ENCODE results near the gene IER3. TPM values are rescaled to one million over a fixed set of nuclear protein-coding genes. Genes with fewer than 3 reads are reported as not detected.
A peak's percentile ranks its signal among the peaks of the same experiment; 100 is the strongest.

IER3 gene
- total and polyA plus RNA-seq, 9 of the 15 experiments (the other 6 are each of a cell fraction or from before 2014, with no cell fraction given), result 1.5 to 30.0 (median 11.5) TPM

DNA sequence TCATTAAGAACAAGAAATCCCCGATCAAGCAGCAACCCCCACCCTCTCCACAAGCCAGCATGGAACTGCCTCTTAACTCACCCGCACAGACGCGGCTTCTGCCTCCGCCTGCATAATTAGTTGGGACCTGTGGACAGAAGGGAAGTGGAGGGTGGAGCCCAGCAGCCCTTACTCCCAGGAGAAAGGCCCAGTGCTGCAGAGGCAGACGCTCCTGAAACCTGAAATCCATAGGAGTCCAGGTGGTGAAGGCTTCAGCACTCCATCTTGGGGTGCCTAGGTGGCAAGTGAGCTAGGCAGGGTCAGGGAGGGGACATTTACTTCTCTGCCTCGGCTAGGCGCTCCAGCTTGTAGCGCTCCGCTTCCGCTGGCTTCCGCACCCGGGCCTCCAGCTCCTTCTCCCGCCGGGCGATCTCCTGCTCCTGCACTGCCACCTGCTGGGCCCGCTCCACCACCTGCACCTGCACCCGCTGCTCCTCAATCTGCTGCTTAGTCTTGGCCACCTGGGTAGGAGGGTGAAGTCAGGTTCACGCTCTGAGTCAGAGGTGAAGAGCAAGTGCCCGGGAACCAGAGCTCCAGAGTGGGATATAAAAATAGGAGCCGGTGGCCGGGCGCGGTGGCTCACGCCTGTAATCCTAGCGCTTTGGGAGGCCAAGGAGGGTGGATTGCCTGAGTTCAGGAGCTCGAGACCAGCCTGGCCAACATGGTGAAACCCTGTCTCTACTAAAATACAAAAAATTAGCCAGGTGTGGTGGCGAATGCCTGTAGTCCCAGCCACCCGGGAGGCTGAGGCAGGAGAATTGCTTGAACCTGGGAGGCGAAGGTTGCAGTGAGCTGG is 13.5 kb downstream of the IER3 start (continued):
- TF ChIP-seq, protein P1, sequence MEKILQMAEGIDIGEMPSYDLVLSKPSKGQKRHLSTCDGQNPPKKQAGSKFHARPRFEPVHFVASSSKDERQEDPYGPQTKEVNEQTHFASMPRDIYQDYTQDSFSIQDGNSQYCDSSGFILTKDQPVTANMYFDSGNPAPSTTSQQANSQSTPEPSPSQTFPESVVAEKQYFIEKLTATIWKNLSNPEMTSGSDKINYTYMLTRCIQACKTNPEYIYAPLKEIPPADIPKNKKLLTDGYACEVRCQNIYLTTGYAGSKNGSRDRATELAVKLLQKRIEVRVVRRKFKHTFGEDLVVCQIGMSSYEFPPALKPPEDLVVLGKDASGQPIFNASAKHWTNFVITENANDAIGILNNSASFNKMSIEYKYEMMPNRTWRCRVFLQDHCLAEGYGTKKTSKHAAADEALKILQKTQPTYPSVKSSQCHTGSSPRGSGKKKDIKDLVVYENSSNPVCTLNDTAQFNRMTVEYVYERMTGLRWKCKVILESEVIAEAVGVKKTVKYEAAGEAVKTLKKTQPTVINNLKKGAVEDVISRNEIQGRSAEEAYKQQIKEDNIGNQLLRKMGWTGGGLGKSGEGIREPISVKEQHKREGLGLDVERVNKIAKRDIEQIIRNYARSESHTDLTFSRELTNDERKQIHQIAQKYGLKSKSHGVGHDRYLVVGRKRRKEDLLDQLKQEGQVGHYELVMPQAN (IDR thresholded peaks at IDR 0.05; ENCODE audit: borderline replicate concordance), result 0 out of 2 replicates have a peak, but pooled peaks have one; percentile 9
- TF ChIP-seq HMGN3 (IDR thresholded peaks at IDR 0.05; ENCODE audit: borderline replicate concordance, extremely low read depth, insufficient read length, low read depth, low read length), result peak; percentile 72
- TF ChIP-seq, protein P2, sequence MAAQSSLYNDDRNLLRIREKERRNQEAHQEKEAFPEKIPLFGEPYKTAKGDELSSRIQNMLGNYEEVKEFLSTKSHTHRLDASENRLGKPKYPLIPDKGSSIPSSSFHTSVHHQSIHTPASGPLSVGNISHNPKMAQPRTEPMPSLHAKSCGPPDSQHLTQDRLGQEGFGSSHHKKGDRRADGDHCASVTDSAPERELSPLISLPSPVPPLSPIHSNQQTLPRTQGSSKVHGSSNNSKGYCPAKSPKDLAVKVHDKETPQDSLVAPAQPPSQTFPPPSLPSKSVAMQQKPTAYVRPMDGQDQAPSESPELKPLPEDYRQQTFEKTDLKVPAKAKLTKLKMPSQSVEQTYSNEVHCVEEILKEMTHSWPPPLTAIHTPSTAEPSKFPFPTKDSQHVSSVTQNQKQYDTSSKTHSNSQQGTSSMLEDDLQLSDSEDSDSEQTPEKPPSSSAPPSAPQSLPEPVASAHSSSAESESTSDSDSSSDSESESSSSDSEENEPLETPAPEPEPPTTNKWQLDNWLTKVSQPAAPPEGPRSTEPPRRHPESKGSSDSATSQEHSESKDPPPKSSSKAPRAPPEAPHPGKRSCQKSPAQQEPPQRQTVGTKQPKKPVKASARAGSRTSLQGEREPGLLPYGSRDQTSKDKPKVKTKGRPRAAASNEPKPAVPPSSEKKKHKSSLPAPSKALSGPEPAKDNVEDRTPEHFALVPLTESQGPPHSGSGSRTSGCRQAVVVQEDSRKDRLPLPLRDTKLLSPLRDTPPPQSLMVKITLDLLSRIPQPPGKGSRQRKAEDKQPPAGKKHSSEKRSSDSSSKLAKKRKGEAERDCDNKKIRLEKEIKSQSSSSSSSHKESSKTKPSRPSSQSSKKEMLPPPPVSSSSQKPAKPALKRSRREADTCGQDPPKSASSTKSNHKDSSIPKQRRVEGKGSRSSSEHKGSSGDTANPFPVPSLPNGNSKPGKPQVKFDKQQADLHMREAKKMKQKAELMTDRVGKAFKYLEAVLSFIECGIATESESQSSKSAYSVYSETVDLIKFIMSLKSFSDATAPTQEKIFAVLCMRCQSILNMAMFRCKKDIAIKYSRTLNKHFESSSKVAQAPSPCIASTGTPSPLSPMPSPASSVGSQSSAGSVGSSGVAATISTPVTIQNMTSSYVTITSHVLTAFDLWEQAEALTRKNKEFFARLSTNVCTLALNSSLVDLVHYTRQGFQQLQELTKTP (IDR thresholded peaks at IDR 0.05; ENCODE audit: low read depth in 1 of 2, partially characterized antibody in 2 of 2), result no peak
- no peak for TF ChIP-seq KDM1A (IDR thresholded peaks at IDR 0.05)
- TF ChIP-seq, protein P3, sequence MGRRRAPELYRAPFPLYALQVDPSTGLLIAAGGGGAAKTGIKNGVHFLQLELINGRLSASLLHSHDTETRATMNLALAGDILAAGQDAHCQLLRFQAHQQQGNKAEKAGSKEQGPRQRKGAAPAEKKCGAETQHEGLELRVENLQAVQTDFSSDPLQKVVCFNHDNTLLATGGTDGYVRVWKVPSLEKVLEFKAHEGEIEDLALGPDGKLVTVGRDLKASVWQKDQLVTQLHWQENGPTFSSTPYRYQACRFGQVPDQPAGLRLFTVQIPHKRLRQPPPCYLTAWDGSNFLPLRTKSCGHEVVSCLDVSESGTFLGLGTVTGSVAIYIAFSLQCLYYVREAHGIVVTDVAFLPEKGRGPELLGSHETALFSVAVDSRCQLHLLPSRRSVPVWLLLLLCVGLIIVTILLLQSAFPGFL (CRISPR knock-in tag; IDR thresholded peaks at IDR 0.05), result no peak
- 0 out of 2 replicates have a peak, but pooled peaks have one; percentile 9 for TF ChIP-seq KLF16 (IDR thresholded peaks at IDR 0.05)
- no peak for TF ChIP-seq HDGF (IDR thresholded peaks at IDR 0.05)
- peak; percentile 84; the same call in 1 of the 2 replicates for TF ChIP-seq XRCC5 (IDR thresholded peaks at IDR 0.05; ENCODE audit: low read depth, low read length)
- TF ChIP-seq, protein P4, sequence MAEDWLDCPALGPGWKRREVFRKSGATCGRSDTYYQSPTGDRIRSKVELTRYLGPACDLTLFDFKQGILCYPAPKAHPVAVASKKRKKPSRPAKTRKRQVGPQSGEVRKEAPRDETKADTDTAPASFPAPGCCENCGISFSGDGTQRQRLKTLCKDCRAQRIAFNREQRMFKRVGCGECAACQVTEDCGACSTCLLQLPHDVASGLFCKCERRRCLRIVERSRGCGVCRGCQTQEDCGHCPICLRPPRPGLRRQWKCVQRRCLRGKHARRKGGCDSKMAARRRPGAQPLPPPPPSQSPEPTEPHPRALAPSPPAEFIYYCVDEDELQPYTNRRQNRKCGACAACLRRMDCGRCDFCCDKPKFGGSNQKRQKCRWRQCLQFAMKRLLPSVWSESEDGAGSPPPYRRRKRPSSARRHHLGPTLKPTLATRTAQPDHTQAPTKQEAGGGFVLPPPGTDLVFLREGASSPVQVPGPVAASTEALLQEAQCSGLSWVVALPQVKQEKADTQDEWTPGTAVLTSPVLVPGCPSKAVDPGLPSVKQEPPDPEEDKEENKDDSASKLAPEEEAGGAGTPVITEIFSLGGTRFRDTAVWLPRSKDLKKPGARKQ (CRISPR knock-in tag; IDR thresholded peaks at IDR 0.05), result no peak
- no peak for TF ChIP-seq NCOA6 (IDR thresholded peaks at IDR 0.05)
- TF ChIP-seq U2AF1 (optimal IDR thresholded peaks at IDR 0.05; ENCODE audit: low read depth, low read length), result no peak
- no peak for TF ChIP-seq ZNF175 (CRISPR knock-in tag; IDR thresholded peaks at IDR 0.05; ENCODE audit: low read depth)
- TF ChIP-seq GABPB1 (CRISPR knock-in tag; IDR thresholded peaks at IDR 0.05), result peak; percentile 67; the same call in 1 of the 2 replicates
- TF ChIP-seq, protein P5, sequence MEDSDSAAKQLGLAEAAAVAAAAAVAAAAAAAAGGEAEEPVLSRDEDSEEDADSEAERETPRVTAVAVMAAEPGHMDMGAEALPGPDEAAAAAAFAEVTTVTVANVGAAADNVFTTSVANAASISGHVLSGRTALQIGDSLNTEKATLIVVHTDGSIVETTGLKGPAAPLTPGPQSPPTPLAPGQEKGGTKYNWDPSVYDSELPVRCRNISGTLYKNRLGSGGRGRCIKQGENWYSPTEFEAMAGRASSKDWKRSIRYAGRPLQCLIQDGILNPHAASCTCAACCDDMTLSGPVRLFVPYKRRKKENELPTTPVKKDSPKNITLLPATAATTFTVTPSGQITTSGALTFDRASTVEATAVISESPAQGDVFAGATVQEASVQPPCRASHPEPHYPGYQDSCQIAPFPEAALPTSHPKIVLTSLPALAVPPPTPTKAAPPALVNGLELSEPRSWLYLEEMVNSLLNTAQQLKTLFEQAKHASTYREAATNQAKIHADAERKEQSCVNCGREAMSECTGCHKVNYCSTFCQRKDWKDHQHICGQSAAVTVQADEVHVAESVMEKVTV (CRISPR knock-in tag; IDR thresholded peaks at IDR 0.05), result peak; percentile 29; the same call in 1 of the 2 replicates
- no peak for TF ChIP-seq ZNF778 (CRISPR knock-in tag; IDR thresholded peaks at IDR 0.05)
- TF ChIP-seq CBFA2T3 (IDR thresholded peaks at IDR 0.05), result no peak
